Activated gamma-delta T cell (primary cell): ENCODE data around the gene KIFC3.
A peak's percentile ranks its signal among the peaks of the same experiment; 100 is the strongest.

Source experiments
- DNase-seq: peaks from one replicate; lab custom pipeline; 2025; lab: John Stamatoyannopoulos, UW

Gene KIFC3

GRCh38 chr16:57764341-57765159 lies 37.7 kb downstream of the KIFC3 start:
- DNase-seq = no peak

GRCh38 chr16:57764006-57764340 lies 38.3 kb downstream of the KIFC3 start:
- DNase-seq = no peak

GRCh38 chr16:57763285-57764005 lies 38.8 kb downstream of the KIFC3 start:
- DNase-seq = no peak

GRCh38 chr16:57762365-57763040 lies 39.8 kb downstream of the KIFC3 start:
- no peak for DNase-seq

- no peak for DNase-seq
Observed at GRCh38 chr16:57761957-57762356, 40.3 kb downstream of the KIFC3 start.

- DNase-seq = no peak
Observed at GRCh38 chr16:57761301-57761700, 41.0 kb downstream of the KIFC3 start.

GRCh38 chr16:57760357-57761160 lies 41.7 kb downstream of the KIFC3 start:
- no peak for DNase-seq

GRCh38 chr16:57759541-57760356 lies 42.5 kb downstream of the KIFC3 start:
- DNase-seq = no peak

GRCh38 chr16:57759131-57759530 lies 43.2 kb downstream of the KIFC3 start:
- no peak for DNase-seq

GRCh38 chr16:57758331-57759117 lies 43.8 kb downstream of the KIFC3 start:
- no peak for DNase-seq

GRCh38 chr16:57757883-57758282 lies 44.4 kb downstream of the KIFC3 start:
- DNase-seq = no peak

GRCh38 chr16:57757326-57757786 lies 44.9 kb downstream of the KIFC3 start:
- peak; percentile 58 for DNase-seq

GRCh38 chr16:57756424-57757325 lies 45.6 kb downstream of the KIFC3 start:
- no peak for DNase-seq

- DNase-seq = no peak
Observed at GRCh38 chr16:57755726-57756423, 46.4 kb downstream of the KIFC3 start.

- DNase-seq = no peak
Observed at GRCh38 chr16:57755061-57755684, 47.1 kb downstream of the KIFC3 start.

- DNase-seq = no peak
Observed at GRCh38 chr16:57754354-57755060, 47.8 kb downstream of the KIFC3 start.
